ENCODE data around the gene C11orf21.

Gene C11orf21

DNA sequence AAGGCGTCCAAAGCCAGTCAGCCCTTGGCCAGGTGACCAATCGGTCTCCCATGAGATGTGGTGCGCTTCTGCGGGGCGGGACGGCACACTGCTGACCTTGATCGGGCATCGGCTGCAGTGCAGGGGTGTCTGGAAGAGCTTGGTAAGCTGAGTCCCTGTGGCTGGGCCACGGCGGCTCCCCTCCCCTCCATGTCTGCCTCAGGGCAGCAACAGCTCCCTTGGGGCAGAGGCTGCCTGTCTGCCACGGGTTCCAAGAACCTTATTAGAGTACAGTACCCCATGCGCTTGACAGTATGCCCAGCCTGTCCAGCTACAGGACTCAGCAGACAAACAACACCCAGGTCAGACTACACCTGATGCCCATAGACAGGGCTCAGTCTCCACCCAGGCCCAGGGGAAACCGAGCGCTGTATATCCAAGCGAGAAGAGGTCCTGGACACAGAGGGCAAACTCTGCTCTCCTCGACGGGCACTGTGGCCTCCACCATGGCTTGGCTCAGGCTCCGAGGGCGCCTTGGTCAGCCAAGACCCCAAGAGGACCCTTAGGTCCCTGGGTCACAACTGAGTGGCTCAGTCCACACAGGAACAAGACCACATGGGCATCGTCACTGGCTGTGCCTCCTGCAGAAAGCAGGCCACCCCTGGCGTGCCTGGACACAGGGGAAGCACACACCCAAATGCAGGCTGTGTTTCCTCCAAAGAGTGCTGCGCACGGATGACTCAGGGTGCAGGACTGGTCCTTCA lies 19.0 kb upstream of the C11orf21 start:
- DNase-seq (ENCODE audit: low read depth) = no peak
- TF ChIP-seq, protein P1, sequence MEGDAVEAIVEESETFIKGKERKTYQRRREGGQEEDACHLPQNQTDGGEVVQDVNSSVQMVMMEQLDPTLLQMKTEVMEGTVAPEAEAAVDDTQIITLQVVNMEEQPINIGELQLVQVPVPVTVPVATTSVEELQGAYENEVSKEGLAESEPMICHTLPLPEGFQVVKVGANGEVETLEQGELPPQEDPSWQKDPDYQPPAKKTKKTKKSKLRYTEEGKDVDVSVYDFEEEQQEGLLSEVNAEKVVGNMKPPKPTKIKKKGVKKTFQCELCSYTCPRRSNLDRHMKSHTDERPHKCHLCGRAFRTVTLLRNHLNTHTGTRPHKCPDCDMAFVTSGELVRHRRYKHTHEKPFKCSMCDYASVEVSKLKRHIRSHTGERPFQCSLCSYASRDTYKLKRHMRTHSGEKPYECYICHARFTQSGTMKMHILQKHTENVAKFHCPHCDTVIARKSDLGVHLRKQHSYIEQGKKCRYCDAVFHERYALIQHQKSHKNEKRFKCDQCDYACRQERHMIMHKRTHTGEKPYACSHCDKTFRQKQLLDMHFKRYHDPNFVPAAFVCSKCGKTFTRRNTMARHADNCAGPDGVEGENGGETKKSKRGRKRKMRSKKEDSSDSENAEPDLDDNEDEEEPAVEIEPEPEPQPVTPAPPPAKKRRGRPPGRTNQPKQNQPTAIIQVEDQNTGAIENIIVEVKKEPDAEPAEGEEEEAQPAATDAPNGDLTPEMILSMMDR (conservative IDR thresholded peaks at IDR 0.05; ENCODE audit: low read depth, low read length) = no peak
- H3K4me3 ChIP-seq (ENCODE audit: low read depth, low read length) = no peak overlapping the region

DNA sequence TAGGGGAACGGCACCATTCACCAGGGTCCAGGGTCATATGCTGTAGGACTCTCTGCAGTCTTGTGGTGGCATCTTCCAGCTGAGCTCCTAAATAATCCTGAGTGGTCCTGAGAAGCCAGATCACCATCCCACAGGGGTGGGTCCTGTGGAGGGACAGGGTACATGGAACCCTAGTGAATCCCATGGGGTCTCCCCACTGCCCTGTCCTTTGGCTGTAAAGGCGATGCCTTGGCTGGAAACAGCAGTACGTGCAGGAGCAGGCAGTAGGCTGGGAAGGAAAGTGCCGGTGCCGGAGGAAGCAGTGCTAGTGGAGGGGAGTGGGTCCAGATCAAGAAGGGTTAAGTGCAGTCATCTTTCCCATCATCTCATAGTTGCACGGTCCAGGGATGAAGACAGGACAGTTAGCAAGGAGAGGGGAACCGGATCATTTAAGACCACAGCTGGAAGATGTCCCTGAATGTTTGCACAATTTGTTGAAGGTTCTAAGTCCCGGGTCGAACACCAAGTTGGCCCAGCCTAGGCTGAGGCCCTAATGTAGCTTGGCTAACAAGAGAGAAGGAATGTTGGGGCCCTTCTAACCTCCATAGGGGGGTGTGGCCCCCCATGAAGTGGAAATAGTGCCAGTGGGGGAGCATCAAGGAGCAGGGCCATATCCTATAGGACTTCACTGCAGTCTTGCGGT lies 18.2 kb upstream of the C11orf21 start:
- TF ChIP-seq, protein P1 (conservative IDR thresholded peaks at IDR 0.05; ENCODE audit: low read depth, low read length) = no peak
- DNase-seq (ENCODE audit: low read depth) = no peak
- no peak overlapping the region for H3K4me3 ChIP-seq (ENCODE audit: low read depth, low read length)

DNA sequence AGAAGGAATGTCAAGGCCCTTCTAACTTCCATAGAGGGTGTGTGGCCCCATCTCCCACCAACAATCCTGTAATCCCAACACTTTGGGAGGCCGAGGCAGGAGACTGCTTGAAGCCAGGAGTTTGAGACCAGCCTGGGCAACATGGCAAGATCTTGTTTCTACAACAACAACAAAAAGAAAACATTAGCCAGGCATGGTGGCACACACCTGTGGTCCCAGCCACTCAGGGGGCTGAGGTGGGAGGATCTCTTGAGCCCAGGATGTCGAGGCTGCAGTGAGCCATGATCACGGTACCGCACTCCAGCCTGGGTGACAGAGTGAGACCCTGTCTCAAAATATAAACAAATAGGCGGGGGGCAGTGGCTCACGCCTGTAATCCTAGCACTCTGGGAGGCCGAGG lies 17.0 kb upstream of the C11orf21 start:
- no peak overlapping the region for H3K4me3 ChIP-seq (ENCODE audit: low read depth, low read length)
- no peak for DNase-seq (ENCODE audit: low read depth)
- TF ChIP-seq, protein P1 (conservative IDR thresholded peaks at IDR 0.05; ENCODE audit: low read depth, low read length) = no peak

DNA sequence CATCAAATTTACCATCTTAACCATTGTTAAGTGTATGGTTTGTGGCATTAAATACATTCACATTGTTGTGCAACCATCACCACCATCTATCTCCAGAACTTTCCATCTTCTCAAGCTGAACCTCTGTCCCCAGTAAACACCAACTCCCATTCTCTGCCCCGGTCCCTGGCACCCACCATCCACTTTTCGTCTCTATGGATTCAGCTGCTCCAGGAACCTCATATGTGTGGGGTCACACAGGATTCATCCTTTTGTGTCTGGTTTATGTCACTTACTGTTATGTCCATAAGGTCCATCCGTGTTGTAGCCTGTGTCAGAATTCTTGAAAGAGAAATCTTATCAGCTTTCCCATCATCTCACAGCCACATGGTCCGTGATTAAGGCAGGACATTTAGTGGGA lies 16.4 kb upstream of the C11orf21 start:
- TF ChIP-seq, protein P1 (conservative IDR thresholded peaks at IDR 0.05; ENCODE audit: low read depth, low read length) = no peak

DNA sequence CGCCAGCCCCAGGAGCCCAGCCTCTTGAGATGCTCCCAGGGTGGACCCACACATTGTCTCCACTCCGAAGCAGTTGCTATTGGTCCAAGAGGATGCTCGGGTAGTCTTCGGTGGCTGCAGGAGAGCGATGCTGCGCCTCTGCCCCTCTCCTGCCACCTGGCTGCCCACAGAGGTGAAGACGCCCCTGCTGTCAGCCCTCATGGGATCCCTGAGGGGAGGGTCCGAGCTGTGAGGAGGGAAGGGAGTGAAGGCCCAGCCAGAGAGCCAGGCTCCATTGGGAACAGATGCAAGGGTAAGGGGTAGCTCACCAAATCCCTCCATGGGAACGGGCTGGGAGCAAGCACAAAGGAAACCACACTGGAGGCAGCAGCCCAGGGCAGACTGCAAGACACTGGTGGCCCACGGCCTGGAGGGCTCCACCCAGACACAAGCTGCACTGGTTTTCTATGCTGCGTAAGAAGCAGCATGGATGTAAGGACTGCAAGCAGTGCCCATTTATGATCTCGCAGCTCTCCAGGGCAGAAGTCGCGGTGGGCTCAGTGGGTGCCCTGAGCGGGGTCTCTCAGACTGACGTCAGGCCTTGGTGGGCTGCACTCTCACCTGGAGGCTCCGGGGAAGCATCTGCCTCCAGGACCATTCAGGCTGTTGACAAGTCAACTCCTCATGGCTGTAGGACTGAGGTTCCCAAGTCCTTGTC lies 15.8 kb upstream of the C11orf21 start:
- TF ChIP-seq, protein P1 (conservative IDR thresholded peaks at IDR 0.05; ENCODE audit: low read depth, low read length) = no peak
- DNase-seq (ENCODE audit: low read depth) = no peak
- H3K4me3 ChIP-seq (ENCODE audit: low read depth, low read length) = no peak overlapping the region

More for the DNA sequence above, 16.4 kb upstream of the C11orf21 start:
- H3K4me3 ChIP-seq (ENCODE audit: low read depth, low read length) = no peak overlapping the region
- DNase-seq (ENCODE audit: low read depth) = no peak

DNA sequence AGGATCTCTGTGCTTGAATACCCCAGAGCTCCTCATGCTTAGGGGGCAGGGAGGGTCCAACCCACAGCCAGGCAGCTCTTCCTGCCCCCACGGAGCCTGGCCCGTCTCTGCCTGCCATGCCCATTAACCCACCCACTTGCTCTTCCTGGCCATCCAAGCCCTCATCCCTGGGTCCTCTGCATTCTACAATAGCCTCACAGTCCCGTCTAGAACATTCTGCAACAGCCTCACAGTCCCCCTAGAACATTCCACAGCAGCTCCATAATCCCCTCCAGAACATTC lies 15.2 kb upstream of the C11orf21 start:
- no peak for DNase-seq (ENCODE audit: low read depth)
- TF ChIP-seq, protein P1 (conservative IDR thresholded peaks at IDR 0.05; ENCODE audit: low read depth, low read length) = no peak
- no peak overlapping the region for H3K4me3 ChIP-seq (ENCODE audit: low read depth, low read length)

Data from choroid plexus epithelial cell (primary cell).